Left kidney (tissue), 2 donors: ENCODE measurements around the gene CCDC33. TPM values are rescaled to one million over a fixed set of nuclear protein-coding genes. Genes with fewer than 3 reads are reported as not detected.
"Not testable (repeated sequence)": the region's sequence is repeated elsewhere in the genome, so short reads cannot be mapped to it uniquely, and the experiment has no call there.

ENCODE experiments used
- DNase-seq: peaks from one replicate; pipeline ENCODE4 v3.0.0-alpha.2; 2013
- polyA plus RNA-seq: library from polyadenylated mRNA; unstranded; fragments of 120-200 nt; gene quantifications from one replicate; pipeline ENCODE4 v1.2.1, GENCODE V29; 2013; ENCODE audit not compliant: insufficient read length

Gene CCDC33
- polyA plus RNA-seq, 1 donor = 9.0 TPM

- DNase-seq = no peak
These were observed 97.5 kb downstream of the CCDC33 start for GRCh38 chr15:74333662-74334061.

GRCh38 chr15:74334127-74334526 is 98.0 kb downstream of the CCDC33 start:
- DNase-seq = no peak

GRCh38 chr15:74335396-74335795 is 99.3 kb downstream of the CCDC33 start:
- DNase-seq = no peak

GRCh38 chr15:74336061-74337005 is 100.2 kb downstream of the CCDC33 start:
- no peak for DNase-seq

GRCh38 chr15:74337146-74337545 is 101.0 kb downstream of the CCDC33 start:
- DNase-seq = no peak

GRCh38 chr15:74337607-74338211 is 101.6 kb downstream of the CCDC33 start:
- no peak for DNase-seq

GRCh38 chr15:74338676-74339075 is 102.5 kb downstream of the CCDC33 start:
- DNase-seq = no peak

- DNase-seq = no peak
These were observed 103.2 kb downstream of the CCDC33 start for GRCh38 chr15:74339371-74339770.

GRCh38 chr15:74340150-74340549 is 104.0 kb downstream of the CCDC33 start:
- DNase-seq = no peak

GRCh38 chr15:74343127-74343796 is 107.1 kb downstream of the CCDC33 start:
- no peak for DNase-seq

- no peak for DNase-seq
These were observed 107.6 kb downstream of the CCDC33 start for GRCh38 chr15:74343797-74344127.

- DNase-seq = no peak
These were observed 108.9 kb downstream of the CCDC33 start for GRCh38 chr15:74345051-74345450.

- DNase-seq = no peak
These were observed 111.7 kb downstream of the CCDC33 start for GRCh38 chr15:74347757-74348250.

- DNase-seq = no peak
These were observed 113.2 kb downstream of the CCDC33 start for GRCh38 chr15:74349241-74349778.

- no peak for DNase-seq
These were observed 114.5 kb downstream of the CCDC33 start for GRCh38 chr15:74350295-74351275.

GRCh38 chr15:74351670-74352069 is 115.5 kb downstream of the CCDC33 start:
- DNase-seq = no peak

GRCh38 chr15:74352393-74352910 is 116.3 kb downstream of the CCDC33 start:
- no peak for DNase-seq

GRCh38 chr15:74353992-74354391 is 117.9 kb downstream of the CCDC33 start:
- not testable (repeated sequence) for DNase-seq

GRCh38 chr15:74356050-74356449 is 119.9 kb downstream of the CCDC33 start:
- DNase-seq = not testable (repeated sequence)

GRCh38 chr15:74357514-74357913 is 121.4 kb downstream of the CCDC33 start:
- not testable (repeated sequence) for DNase-seq

GRCh38 chr15:74359376-74359775 is 123.2 kb downstream of the CCDC33 start:
- DNase-seq = not testable (repeated sequence)
